HG03095 (cell line): Measurements from ENCODE around the gene PLXNB1.
A peak's percentile ranks its signal among the peaks of the same experiment; 100 is the strongest.
"Not testable (repeated sequence)": the region's sequence is repeated elsewhere in the genome, so short reads cannot be mapped to it uniquely, and the experiment has no call there.

Experiments
- ATAC-seq: cut with Tn5 transposase; IDR thresholded peaks from one replicate; pipeline ENCODE4 v1.9.1; 2021; ENCODE audit warnings: moderate library complexity; ENCODE audit not compliant: unreplicated experiment

The PLXNB1 gene, protein sequence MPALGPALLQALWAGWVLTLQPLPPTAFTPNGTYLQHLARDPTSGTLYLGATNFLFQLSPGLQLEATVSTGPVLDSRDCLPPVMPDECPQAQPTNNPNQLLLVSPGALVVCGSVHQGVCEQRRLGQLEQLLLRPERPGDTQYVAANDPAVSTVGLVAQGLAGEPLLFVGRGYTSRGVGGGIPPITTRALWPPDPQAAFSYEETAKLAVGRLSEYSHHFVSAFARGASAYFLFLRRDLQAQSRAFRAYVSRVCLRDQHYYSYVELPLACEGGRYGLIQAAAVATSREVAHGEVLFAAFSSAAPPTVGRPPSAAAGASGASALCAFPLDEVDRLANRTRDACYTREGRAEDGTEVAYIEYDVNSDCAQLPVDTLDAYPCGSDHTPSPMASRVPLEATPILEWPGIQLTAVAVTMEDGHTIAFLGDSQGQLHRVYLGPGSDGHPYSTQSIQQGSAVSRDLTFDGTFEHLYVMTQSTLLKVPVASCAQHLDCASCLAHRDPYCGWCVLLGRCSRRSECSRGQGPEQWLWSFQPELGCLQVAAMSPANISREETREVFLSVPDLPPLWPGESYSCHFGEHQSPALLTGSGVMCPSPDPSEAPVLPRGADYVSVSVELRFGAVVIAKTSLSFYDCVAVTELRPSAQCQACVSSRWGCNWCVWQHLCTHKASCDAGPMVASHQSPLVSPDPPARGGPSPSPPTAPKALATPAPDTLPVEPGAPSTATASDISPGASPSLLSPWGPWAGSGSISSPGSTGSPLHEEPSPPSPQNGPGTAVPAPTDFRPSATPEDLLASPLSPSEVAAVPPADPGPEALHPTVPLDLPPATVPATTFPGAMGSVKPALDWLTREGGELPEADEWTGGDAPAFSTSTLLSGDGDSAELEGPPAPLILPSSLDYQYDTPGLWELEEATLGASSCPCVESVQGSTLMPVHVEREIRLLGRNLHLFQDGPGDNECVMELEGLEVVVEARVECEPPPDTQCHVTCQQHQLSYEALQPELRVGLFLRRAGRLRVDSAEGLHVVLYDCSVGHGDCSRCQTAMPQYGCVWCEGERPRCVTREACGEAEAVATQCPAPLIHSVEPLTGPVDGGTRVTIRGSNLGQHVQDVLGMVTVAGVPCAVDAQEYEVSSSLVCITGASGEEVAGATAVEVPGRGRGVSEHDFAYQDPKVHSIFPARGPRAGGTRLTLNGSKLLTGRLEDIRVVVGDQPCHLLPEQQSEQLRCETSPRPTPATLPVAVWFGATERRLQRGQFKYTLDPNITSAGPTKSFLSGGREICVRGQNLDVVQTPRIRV (N-terminal part only)

DNA sequence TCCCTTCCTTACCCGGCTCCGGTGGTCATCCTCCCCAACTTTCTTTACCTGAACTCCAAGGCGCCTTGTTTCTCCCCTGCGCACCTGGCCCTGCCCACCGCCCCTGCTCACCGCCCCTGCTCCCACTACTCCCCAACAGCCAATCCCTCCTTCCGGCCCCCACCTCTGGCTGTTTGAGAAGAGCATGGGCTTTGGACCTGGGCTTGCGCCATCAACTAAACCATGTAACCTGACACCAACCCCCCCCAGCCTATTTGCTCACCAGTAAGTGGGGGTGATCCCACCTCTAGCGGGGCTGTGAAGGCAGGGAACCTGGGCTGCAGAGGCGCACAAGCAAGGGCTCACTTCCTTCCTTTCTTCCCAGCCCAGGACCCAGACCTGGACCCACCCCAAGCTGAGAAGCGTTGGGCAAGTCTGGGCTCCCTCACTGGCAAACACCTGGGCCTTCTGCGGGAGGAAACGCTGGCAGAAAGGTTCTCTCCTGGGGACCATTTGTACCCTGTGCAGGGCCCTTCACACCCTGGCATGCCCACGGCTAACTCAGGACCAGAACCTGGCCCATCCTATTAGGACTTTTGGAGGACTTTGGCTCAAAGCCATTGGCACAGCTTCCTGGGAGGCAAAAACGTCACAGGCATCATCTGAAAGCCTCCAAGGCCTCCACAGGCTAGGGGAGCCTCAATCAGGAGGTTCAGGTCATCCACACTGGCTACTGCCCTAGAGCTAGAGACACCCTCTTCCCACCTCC lies at the start of gene PLXNB1:
Gene PLXNB1 (minus strand): TSS at position 127 of the 748 bp plus-strand sequence. CDS start 5,475 bp downstream, outside the sequence.
- ATAC-seq: no peak

DNA sequence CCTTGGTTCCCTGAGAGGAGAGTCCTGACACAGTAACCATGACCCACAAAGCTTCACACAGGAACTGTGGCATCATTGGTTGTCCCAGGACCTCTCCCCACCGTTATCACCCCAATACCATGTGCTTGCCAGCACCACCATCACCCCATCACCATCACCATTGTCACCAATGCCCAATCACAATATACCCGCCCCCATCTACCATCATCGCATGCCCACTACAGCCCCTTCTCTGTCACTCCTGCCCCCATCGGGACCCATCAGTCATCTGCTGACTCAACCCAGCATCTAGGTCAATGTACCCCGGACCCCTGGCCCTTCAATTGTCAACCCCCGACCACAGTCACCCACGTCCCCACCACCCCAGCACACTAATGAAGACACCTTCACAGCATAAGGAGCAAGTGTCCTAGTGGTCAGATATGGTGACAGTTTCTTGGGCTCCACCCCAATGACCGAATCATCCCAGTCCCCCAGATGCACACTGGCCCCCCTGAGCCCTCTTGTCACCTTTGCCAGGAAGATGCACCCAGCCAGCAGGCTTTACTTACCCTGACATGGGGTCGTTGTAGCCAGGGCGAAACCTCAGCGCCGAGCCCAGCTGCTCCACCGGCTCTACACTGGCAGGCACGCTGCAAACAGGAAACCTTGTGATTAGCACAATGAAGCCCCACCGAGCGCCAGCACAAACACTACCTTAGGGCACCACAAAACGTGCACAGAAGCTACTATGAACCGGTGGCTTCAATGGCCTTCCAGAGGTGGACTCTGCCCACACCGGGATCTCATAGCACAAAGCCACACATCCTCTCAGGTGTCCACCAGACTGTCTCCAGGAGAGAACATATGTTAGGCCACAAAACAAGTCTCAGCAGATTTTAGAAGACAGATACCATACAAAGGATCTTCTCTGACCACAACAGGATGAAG lies 49.0 kb upstream of the PLXNB1 start:
- ATAC-seq: no peak

DNA sequence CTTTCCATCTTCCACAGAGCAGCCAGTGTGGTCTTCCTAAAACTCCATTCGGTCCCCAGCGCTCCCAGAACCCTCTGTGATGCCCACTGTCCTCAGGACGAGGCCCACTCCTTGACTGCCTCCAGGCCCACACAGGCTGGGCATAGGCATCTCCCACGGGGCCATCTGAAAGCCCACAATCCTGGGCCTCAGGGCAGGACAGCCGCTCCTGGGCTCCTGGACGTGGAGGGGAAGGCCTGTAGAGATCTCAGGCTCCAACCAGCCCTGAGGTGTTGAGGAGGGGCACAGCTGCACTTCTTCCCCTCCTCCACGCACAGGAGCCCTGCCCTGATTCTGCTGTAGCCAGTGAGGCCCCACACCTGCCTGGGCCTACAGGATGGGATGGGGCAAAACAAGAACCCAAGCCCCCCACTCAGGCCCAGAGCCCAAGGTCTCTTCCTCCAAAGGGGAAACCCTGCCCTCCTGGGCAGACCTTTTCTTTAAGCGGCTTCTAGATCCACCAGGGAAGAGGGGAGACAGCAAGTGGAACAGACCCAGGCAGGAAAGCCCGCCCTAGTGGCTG lies 48.2 kb upstream of the PLXNB1 start:
- ATAC-seq: no peak

DNA sequence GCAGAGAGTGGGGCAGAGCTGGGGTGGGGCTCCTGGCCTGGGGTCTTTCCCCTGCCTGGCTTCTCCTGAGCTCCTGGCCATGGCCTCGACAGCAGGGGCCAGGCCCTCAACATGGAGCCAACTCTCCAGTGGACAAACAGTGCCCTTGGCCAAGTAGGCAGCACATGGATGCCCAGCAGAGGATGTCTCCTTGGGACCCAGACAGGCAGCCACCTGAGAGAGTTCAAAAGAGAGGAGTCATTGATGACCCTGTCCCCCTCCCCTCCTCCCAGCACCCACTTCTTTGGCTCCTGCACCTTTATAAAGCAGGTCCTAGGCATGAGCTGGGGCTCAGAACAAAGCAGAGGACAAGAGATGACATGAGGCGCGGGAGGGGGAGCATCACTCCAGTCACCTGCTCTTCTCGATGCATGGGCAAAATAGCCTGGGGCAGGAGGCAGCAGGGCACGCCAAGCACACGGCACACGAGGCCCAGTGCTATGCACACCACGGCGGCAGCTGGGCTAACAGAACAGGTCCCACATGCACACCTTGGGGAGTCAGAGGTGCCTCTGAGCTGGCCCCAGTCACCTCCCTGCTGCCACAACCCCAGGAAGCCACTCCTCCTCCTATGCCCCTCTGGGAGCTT lies 46.7 kb upstream of the PLXNB1 start:
- ATAC-seq: no peak

DNA sequence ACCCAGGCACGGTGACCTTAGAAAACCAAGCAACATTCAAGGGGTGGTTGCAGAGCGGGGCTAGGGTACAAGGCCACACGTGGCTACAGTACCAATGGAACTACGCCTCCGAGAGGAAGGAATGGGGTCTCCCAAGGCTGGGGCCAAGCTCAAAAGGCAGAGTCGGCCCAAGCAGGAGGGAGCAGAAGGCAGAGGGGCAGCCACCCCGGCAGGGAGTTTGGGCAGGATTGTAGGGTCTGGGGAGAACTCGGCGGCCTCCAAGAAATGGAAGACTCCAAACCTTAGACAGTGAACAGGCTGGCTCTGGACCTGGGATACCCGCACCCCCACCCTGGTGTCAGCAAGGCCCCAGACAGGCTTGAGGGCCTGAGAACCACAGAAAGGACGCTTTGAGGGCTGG lies 45.3 kb upstream of the PLXNB1 start:
- ATAC-seq: no peak

DNA sequence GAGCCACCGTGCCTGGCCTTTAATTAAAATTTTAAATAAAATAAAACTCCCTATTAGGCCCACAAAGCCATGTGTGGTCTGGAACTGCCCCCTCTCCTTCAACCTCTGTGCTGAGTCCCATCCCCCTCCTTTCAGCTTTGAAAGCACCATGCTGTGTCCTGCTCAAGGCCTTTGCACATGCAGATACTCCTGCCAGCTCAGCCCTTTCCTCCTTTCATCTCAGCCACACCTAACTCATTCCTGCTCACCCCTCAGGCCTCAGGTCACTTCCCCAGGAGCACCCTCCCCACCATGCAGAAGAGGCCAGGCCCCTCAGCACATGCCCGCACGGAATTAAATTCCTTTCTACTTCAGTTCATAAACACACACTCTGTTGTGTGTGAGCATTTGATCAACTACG lies 44.7 kb upstream of the PLXNB1 start:
- ATAC-seq: no peak

DNA sequence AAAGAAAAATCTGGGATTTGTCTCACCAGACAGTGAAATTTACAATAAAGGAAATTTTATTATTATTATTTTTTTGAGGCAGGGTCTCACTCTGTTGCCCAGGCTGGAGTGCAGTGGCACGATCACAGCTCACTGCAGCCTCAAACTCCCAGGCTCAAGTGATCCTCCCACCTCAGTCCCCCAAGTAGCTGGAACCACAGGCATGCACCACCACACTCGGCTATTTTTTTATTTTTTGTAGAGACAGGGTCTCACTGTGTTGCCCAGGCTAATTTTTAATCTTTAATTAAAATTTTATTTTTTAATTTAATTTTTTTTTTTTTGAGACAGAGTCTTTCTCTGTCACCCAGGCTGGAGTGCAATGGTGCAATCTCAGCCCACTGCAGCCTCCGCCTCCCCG lies 44.1 kb upstream of the PLXNB1 start:
- ATAC-seq: not testable (repeated sequence)

DNA sequence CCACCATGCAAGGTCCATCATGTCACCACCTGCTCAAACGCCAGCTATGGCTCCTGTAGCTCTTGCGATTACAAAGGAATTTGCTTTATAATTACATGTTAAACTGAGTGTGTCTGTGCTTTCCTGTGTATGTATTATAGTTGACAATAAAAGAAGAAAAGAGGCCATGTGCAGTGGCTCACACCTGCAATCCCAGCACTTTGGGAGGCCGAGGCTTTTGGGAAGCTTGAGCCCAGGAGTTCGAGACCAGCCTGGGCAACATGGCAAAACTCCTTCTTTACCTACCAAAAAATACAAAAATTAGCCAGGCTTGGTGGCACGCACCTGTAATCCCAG lies 43.7 kb upstream of the PLXNB1 start:
- no peak for ATAC-seq

DNA sequence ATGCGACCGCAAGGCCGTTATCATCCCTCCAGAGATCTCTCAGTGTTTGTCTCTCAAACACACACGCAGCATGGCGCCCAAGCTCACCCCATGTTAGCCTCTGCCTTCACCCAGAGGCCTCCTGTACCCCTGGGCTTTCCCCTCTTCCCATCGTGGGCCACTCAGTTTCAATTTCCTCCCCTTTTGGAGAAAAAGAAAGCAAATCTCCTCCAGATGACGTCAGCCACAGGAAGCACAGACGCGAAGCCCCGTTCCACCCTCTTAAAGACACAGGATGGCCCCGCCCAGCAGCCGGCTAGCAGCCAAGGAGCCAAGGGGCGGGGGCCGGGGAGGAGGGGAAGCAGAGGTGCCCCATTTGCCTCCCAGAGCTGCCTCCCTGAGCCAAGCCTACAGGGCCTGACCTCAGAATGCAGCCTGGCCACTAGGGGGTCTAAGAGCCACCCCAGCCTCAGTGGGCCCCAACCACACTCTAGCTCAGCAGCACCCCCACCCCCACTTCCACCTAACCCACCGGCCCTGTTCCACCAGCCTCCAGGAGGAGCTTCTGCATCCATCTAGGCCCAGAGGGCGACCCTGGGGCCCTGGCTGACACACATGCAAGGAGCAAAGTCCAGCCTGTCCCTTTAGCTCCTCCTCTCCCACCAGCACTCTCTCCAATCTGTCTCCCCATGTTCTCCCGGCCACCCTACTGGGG lies 43.2 kb upstream of the PLXNB1 start:
- peak; percentile 71 for ATAC-seq

DNA sequence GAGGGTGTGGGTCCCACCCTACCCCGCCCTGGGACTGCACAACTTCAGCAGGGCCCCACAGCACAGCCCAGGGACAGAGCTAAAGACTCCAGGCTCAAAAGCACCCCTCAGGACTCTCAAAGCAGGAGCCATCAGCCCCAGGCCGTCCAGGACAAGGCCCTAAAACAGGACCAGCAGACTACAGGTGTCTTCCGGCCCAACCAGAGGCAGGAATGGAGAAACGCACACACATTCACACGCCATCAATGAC lies 42.7 kb upstream of the PLXNB1 start:
- ATAC-seq: peak; percentile 20

DNA sequence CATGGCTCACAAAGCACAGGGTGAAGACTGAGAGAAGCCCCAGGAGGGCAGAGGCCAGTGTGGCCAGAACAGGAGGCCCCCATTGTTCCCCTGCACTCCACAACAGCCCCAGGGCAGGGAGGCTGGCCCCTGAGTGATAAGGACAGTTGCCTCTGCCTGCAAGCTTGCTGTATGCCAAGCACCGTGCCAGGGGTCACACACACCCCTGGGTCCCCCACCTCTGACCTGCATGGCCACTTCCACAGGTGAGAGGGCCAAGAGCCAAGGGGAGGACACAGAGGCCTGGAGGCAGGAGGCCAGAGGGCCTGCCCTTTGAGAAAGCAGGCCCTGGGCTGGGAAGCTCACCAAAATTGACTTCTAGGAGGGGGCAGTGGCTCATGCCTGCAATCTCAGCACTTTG lies 40.4 kb upstream of the PLXNB1 start:
- ATAC-seq: no peak

DNA sequence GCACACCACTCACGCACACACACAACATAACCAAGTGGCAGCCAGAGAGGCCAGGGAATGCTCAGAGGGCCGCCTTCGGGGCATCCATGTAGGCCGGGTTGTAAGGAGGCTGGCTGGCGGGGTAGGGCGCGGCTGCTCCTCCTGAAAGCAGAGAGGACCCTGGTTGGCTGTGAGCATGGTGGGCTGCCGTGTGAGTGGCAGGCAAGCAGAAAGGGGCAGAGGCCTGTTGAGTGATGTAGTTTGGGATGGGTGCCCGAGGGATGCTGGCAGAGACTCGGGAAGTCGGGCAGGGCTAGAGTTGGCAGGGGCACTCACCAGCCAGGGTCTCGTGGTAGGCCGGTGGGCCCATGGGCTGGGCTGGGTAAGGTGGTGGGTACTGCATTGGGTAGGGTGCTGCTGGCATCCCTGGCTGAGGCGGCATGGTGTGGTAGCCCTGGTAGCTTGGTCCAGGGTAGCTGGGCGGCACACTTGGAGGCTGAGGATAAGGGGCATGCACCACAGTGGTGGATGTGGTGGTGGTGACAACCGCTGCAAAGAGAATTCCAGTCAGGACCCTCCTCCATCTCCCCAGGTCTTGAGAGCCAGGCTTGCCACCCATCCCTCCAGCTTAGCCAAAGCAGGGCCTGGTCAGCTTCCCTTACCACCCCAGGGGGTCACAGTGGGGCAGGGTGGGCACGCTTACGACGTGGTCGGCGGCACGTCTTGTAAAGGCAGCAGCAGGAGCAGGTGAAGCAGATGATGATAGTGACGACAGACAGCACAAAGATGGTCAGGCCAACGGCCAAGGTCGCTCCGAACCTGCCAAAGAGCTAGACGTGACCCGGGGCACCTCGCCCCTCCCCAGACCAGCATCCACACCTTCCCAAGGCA lies 39.4 kb upstream of the PLXNB1 start:
- no peak for ATAC-seq

DNA sequence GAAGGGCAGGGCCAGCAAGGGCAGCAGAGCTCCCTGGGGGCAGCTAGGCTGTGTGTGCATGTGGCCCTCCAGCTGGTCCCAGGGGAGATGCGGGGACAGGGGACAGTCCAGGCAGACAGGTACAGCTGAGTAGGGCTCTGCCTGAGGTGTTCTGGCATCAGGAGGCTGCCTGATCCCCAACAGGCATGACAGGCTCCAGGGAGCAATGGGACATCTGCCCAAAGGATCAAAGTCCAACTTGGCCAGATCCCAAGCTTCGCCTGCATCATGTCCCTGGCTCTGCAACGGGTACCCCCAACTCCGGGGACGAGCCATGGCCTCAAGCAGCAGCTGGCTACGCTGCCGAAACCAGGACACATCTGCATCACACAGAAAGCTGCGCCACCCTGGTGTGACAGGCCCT lies 38.4 kb upstream of the PLXNB1 start:
- no peak for ATAC-seq

DNA sequence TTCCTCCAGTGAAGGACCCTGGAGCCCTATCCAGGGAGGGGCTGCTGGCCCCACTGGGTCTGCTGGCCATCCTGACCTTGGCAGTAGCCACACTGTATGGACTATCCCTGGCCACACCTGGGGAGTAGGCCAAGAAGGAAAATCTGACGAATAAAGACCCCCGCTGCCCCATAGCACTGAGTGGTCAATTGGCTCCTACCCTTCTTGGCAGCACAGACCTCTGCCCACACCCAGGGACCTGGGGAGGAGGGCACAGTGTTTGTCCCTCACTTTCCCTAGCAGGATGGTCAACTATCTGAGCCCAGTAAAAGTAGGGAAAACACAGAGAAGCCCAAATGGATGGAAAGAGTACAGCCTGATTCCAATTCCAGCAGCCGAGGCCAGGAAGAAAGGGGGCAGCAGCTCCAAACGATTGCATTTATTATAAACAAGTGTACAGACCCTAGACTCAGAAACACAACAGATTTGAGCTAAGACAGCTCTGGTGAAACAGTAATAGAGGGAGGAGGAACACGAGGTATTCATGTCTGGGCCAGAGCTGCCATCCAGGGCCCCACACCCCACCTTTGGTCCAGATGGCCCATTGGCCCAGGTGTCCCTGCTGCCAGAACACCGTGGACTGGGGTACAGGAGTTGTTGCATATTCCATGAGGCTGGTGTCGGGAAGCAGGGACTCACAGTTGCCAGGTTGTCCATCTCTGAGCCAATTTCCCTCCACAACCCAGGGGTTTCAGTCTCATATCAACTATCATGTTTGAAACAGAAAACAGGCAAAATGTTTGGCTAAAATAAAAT lies 37.8 kb upstream of the PLXNB1 start:
- ATAC-seq: no peak

DNA sequence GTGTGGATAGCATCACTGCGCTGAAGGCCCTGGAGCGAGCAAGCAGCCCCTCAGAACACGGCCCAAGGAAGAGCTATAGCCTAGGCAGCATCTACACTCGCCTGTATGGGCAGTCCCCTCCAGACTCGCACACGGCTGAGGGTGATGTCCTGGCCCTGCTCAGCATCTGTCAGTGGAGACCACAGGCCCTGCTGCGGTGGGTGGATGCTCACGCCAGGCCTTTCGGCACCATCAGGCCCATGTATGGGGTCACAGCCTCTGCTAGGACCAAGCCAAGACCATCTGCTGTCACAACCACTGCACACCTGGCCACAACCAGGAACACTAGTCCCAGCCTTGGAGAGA lies 37.2 kb upstream of the PLXNB1 start:
- no peak for ATAC-seq

DNA sequence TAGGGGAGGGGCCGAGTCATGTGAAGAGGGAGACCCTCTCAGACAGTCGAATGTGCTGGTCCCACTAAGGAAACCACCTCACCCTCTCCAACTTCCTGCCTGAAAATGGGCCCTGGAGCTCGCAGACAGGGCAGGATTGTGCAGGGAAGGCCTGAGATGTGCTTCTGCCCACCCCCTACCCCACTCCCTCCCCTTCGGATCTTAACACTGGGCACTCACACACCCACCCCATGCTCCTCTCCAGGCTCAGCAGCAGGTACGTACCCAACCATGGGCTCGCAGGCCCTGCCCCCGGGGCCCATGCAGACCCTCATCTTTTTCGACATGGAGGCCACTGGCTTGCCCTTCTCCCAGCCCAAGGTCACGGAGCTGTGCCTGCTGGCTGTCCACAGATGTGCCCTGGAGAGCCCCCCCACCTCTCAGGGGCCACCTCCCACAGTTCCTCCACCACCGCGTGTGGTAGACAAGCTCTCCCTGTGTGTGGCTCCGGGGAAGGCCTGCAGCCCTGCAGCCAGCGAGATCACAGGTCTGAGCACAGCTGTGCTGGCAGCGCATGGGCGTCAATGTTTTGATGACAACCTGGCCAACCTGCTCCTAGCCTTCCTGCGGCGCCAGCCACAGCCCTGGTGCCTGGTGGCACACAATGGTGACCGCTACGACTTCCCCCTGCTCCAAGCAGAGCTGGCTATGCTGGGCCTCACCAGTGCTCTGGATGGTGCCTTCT lies 36.7 kb upstream of the PLXNB1 start:
- no peak for ATAC-seq
